Smooth muscle cell (in vitro differentiated cells): ENCODE results near the gene TEKT2. TPM values are rescaled to one million over a fixed set of nuclear protein-coding genes. Genes with fewer than 3 reads are reported as not detected.
A peak's percentile ranks its signal among the peaks of the same experiment; 100 is the strongest.

Experiments used
- DNase-seq: peaks from one replicate; lab custom pipeline; 2025; ENCODE audit not compliant: unreplicated experiment; lab: John Stamatoyannopoulos, UW
- H2AFZ ChIP-seq: fragments of 200-600 bp; sonication (generic); 2 replicates; pipeline ENCODE4 v1.6.0; 2016; ENCODE audit warnings: antibody characterized with exemption, low read depth, mild to moderate bottlenecking
- H3F3A ChIP-seq: fragments of 200-600 bp; sonication (generic); 2 replicates; pipeline ENCODE4 v1.6.0; 2017; ENCODE audit warnings: antibody characterized with exemption, low read depth
- H3K27ac ChIP-seq: fragments of 200-600 bp; sonication (generic); 2 replicates; pipeline ENCODE4 v1.5.1; 2016; ENCODE audit warnings: low read depth, mild to moderate bottlenecking
- H3K27me3 ChIP-seq: fragments of 200-600 bp; sonication (generic); 2 replicates; pipeline ENCODE4 v1.6.1; 2016; ENCODE audit warnings: low read depth, mild to moderate bottlenecking
- H3K36me3 ChIP-seq: fragments of 200-600 bp; sonication (generic); 2 replicates; pipeline ENCODE4 v1.5.1; 2016; ENCODE audit warnings: low read depth
- H3K4me1 ChIP-seq: fragments of 200-600 bp; sonication (generic); 2 replicates; pipeline ENCODE4 v1.5.1; 2016; ENCODE audit warnings: low read depth
- H3K4me2 ChIP-seq: fragments of 200-600 bp; sonication (generic); 2 replicates; pipeline ENCODE4 v1.6.0; 2016; ENCODE audit warnings: mild to moderate bottlenecking
- H3K4me3 ChIP-seq: fragments of 200-600 bp; sonication (generic); 2 replicates; pipeline ENCODE4 v1.5.1; 2016; ENCODE audit warnings: mild to moderate bottlenecking
- H3K79me2 ChIP-seq: fragments of 200-600 bp; sonication (generic); 2 replicates; pipeline ENCODE4 v1.6.0; 2016; ENCODE audit warnings: low read depth, mild to moderate bottlenecking
- H3K9ac ChIP-seq: fragments of 200-600 bp; sonication (generic); 2 replicates; pipeline ENCODE4 v1.6.0; 2016; ENCODE audit warnings: low read depth
- H3K9me3 ChIP-seq: fragments of 200-600 bp; sonication (generic); replicated peaks from 2 replicates; pipeline ENCODE4 v1.5.1; 2016; ENCODE audit warnings: low read depth
- H4K20me1 ChIP-seq: fragments of 200-600 bp; sonication (generic); 2 replicates; pipeline ENCODE4 v1.6.0; 2016; ENCODE audit warnings: low read depth
- WGBS: methylation state at CpG from one replicate; pipeline ENCODE4 v1.1.7; 2016; ENCODE audit warnings: low lambda C conversion rate; 5-methylcytosine and 5-hydroxymethylcytosine counted together
- polyA plus RNA-seq: library from polyadenylated mRNA; unstranded; fragments of >200 nt; fragmentation: Nextera tagmentation; extraction: Ambion mirVana; gene quantifications from 2 replicates; pipeline ENCODE4 v1.2.1, GENCODE V29; 2016
- total RNA-seq: library from RNA; depleted of rRNA; stranded (reverse); fragments of >200 nt; gene quantifications from 2 replicates; pipeline ENCODE4 v1.2.3, GENCODE V29; 2014
- TF ChIP-seq, protein P1 (sequence below): fragments of 200-600 bp; sonication (generic); IDR thresholded peaks from 2 replicates; pipeline ENCODE4 v1.5.1; 2017; ENCODE audit warnings: borderline replicate concordance, mild to moderate bottlenecking, antibody characterized with exemption; ENCODE audit not compliant: insufficient read depth, poor library complexity, severe bottlenecking

TEKT2 gene
- total and polyA plus RNA-seq, 2 experiments from 2014 or later: 0.27 to 0.85 TPM

DNA sequence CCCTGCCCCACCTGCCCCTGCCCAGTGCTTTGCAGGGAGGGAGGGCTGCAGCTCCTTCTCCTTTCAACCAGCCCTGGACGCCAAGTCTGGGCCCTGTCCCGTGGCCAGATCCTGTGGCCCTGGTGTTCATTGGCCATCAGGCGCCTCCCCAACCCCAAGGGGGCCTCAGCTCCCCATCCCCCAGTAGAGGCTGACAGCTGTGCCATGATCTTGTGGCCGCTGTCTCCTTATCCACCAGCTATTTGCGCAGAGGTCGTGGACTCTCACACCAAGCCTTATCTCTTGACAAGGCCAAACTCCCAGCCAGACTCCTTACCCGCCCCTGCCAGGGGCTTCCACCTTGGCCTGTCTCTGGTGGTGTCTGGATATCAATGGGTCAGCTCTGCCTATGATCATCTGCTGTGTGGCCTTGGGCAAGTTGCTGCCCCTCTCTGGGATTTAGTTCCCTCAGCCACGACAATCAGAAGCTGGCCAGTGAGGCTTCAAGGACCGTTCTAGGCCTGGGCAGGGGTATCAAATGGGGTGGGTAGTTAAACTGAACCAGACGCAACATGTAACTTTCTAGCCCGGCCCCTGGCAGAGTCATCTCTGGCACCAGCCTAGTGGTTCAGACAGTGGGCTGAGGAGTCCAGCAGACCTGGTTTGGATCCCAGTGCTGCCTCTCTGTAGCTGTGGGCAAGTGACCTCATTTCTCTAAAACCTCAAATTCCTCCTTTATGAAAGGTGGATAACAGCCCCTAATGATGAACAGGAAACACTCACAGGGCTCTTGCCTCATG is 44.4 kb downstream of the TEKT2 start:
- H3K79me2 ChIP-seq: no peaks in the 10 kb centered on the region
- H3K36me3 ChIP-seq: no peaks in the 10 kb centered on the region
- H3K27ac ChIP-seq: peak overlapping the region; percentile 84
- no peaks in the 10 kb centered on the region for H4K20me1 ChIP-seq
- TF ChIP-seq, protein P1, sequence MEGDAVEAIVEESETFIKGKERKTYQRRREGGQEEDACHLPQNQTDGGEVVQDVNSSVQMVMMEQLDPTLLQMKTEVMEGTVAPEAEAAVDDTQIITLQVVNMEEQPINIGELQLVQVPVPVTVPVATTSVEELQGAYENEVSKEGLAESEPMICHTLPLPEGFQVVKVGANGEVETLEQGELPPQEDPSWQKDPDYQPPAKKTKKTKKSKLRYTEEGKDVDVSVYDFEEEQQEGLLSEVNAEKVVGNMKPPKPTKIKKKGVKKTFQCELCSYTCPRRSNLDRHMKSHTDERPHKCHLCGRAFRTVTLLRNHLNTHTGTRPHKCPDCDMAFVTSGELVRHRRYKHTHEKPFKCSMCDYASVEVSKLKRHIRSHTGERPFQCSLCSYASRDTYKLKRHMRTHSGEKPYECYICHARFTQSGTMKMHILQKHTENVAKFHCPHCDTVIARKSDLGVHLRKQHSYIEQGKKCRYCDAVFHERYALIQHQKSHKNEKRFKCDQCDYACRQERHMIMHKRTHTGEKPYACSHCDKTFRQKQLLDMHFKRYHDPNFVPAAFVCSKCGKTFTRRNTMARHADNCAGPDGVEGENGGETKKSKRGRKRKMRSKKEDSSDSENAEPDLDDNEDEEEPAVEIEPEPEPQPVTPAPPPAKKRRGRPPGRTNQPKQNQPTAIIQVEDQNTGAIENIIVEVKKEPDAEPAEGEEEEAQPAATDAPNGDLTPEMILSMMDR: no peak
- no peaks in the 10 kb centered on the region for H3F3A ChIP-seq
- H3K27me3 ChIP-seq: peaks cover 3% of the 10 kb centered on the region
- H3K9me3 ChIP-seq: no peaks in the 10 kb centered on the region
- no peak overlapping the region for H2AFZ ChIP-seq
- 66% methylated on average over 10 of the region's 11 CpGs for WGBS
- peak overlapping the region; percentile 62 for H3K9ac ChIP-seq
- no peaks in the 10 kb centered on the region for H3K4me1 ChIP-seq
- peak overlapping the region; percentile 40 for H3K4me2 ChIP-seq
- no peak overlapping the region for H3K4me3 ChIP-seq
- no peak for DNase-seq

DNA sequence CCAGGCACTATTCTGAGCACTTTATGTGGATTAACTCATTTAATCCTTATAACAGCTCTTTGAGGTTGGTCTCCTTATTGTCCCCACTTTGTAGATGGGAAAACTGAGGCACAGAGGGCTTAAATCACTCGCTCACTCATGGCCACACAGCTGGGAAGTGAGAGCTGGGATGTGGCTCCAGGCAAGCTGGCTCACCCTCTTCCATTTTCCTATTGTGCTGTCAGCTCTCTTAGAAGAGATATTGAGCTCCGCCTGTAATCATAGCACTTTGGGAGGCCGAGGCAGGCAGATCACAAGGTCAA is 45.0 kb downstream of the TEKT2 start:
- Histone ChIP-seq H3K4me3 (no peak overlapping the region), H3K9ac (no peak overlapping the region), H3K36me3 (no peaks in the 10 kb centered on the region), H3K4me2 (no peak overlapping the region), H3F3A (no peaks in the 10 kb centered on the region), H2AFZ (no peak overlapping the region), H3K4me1 (no peaks in the 10 kb centered on the region), H4K20me1 (no peaks in the 10 kb centered on the region), H3K9me3 (no peaks in the 10 kb centered on the region), H3K27ac (peak overlapping the region; percentile 84), H3K27me3 (peaks cover 3% of the 10 kb centered on the region), H3K79me2 (no peaks in the 10 kb centered on the region)
- TF ChIP-seq, protein P1: no peak
- no peak for DNase-seq
- WGBS: 93% methylated on average over 3 of the region's 3 CpGs

DNA sequence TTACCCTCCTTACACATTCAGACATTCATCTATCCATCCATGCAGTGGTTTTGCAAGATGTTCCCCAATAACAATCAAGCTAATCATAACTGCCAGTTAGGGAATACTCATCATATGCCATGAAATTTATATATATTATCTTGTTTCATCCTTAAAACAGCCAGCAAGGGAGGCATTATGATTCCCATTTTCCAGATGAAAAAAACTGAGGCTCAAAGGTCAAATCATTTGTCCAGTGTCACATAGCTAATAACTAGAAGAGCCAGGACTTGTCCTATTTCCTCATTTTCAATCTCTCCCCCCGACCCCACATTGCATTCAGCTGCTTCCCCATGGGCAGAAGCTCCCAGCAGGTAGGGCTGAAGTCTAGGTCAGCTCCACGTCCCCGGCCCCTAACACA is 48.1 kb downstream of the TEKT2 start:
- H3F3A ChIP-seq: peaks cover 9% of the 10 kb centered on the region
- no peak overlapping the region for H3K27ac ChIP-seq
- WGBS: 88% methylated on average over 3 of the region's 3 CpGs
- no peaks in the 10 kb centered on the region for H3K27me3 ChIP-seq
- H4K20me1 ChIP-seq: no peaks in the 10 kb centered on the region
- no peaks in the 10 kb centered on the region for H3K4me1 ChIP-seq
- DNase-seq: no peak
- TF ChIP-seq, protein P1: no peak
- no peak overlapping the region for H3K9ac ChIP-seq
- no peaks in the 10 kb centered on the region for H3K36me3 ChIP-seq
- H3K9me3 ChIP-seq: no peaks in the 10 kb centered on the region
- H3K4me2 ChIP-seq: no peak overlapping the region
- no peak overlapping the region for H3K4me3 ChIP-seq
- H2AFZ ChIP-seq: no peak overlapping the region
- H3K79me2 ChIP-seq: no peaks in the 10 kb centered on the region

DNA sequence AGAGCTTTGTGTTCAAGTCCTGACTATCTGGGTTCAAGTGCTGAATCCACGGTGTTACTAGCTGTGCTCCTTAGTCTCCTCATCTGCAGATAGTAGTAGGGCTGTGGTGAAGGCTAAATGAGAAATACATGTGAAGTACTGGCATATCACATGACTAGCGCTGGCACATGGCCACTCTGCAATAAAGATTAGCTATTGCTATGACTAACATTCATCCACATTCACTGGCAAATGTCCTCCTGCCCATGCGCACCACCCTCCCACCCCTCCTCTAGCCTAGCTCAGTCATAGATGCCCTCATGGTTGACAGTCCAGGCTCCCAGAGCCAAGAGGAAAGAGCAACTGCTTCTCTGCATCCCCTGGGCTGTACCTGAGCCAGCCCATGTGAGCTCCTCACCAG is 49.6 kb downstream of the TEKT2 start:
- peak; percentile 73 for DNase-seq
- peaks cover 3% of the 10 kb centered on the region for H4K20me1 ChIP-seq
- no peaks in the 10 kb centered on the region for H3K36me3 ChIP-seq
- H3K9ac ChIP-seq: no peak overlapping the region
- H2AFZ ChIP-seq: no peak overlapping the region
- TF ChIP-seq, protein P1: no peak
- H3K4me3 ChIP-seq: no peak overlapping the region
- no peaks in the 10 kb centered on the region for H3K4me1 ChIP-seq
- H3K4me2 ChIP-seq: peak overlapping the region; percentile 3
- no peaks in the 10 kb centered on the region for H3K27me3 ChIP-seq
- H3K79me2 ChIP-seq: no peaks in the 10 kb centered on the region
- H3K9me3 ChIP-seq: no peaks in the 10 kb centered on the region
- H3K27ac ChIP-seq: no peak overlapping the region
- WGBS: 24% methylated on average over 3 of the region's 3 CpGs
- peaks cover 13% of the 10 kb centered on the region for H3F3A ChIP-seq
